PFSK-1 (cell line): ENCODE data around the gene RAPSN.

Experiments
- FOXP2 ChIP-seq: optimal IDR thresholded peaks from 2 replicates; pipeline ENCODE3; 2011; ENCODE audit warnings: borderline replicate concordance, control low read depth, inconsistent platforms; ENCODE audit not compliant: insufficient read depth; ENCODE audit errors: extremely low read length, extremely low read depth
- POLR2AphosphoS5 ChIP-seq: IDR thresholded peaks from 2 replicates; pipeline ENCODE4 v1.6.1; 2012; ENCODE audit warnings: low read depth, mild to moderate bottlenecking, control low read depth, low read length, moderate library complexity
- REST ChIP-seq, 2 experiments: IDR thresholded peaks; 2 replicates each; pipeline versions ENCODE4 v1.6.1 to v1.8.0; 2011 to 2012; ENCODE audit warnings: low read depth in 2 of 2, low read length in 2 of 2, control low read depth in 1 of 2, inconsistent platforms in 1 of 2, mild to moderate bottlenecking in 1 of 2, moderate library complexity in 1 of 2; ENCODE audit not compliant: insufficient read depth in 1 of 2
- SIN3A ChIP-seq: IDR thresholded peaks from 2 replicates; pipeline ENCODE4 v1.6.1; 2012; ENCODE audit warnings: mild to moderate bottlenecking, low read length, moderate library complexity, borderline replicate concordance; ENCODE audit not compliant: insufficient read depth
- TAF1 ChIP-seq: IDR thresholded peaks from 2 replicates; pipeline ENCODE4 v1.6.1; 2012; ENCODE audit warnings: low read length, control low read depth, borderline replicate concordance; ENCODE audit not compliant: insufficient read depth

The RAPSN gene

GRCh38 chr11:47489395-47489755, 40.4 kb upstream of the RAPSN start:
- TF ChIP-seq SIN3A (no peak), REST (IDR thresholded peaks at IDR 0.05; ENCODE audit: insufficient read depth in 1 of 2, low read depth in 2 of 2, low read length in 2 of 2) (no peak), POLR2AphosphoS5 (no peak), FOXP2 (no peak), TAF1 (no peak)

GRCh38 chr11:47488674-47489394, 39.9 kb upstream of the RAPSN start:
- TF ChIP-seq FOXP2 (no peak), SIN3A (no peak), REST (IDR thresholded peaks at IDR 0.05; ENCODE audit: insufficient read depth in 1 of 2, low read depth in 2 of 2, low read length in 2 of 2) (no peak), POLR2AphosphoS5 (no peak), TAF1 (no peak)

- TF ChIP-seq SIN3A (no peak), REST (IDR thresholded peaks at IDR 0.05; ENCODE audit: insufficient read depth in 1 of 2, low read depth in 2 of 2, low read length in 2 of 2) (no peak), FOXP2 (no peak), POLR2AphosphoS5 (no peak), TAF1 (no peak)
Measured at GRCh38 chr11:47488111-47488510, 39.2 kb upstream of the RAPSN start.

DNA sequence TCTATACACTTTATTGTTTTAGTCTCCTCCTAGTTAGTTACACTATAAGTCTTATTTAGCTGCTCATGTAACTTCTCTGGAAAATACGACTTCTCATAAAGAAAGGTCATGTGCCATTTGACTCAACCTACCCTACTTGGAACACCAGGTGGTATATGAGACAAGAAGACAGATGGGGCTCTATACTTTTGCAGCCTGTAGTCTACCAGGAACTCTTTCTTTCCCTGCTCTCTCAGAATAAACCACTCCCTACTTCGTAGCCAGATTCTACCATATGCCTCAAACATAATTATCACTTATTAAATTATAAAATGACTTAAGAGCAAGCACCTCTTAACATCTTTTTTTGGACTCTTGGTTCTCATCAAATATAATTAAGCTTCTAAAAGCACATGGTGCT, 38.5 kb upstream of the RAPSN start:
- TF ChIP-seq REST (IDR thresholded peaks at IDR 0.05; ENCODE audit: insufficient read depth in 1 of 2, low read depth in 2 of 2, low read length in 2 of 2) (no peak), POLR2AphosphoS5 (no peak), FOXP2 (no peak), SIN3A (no peak), TAF1 (no peak)

GRCh38 chr11:47485107-47485506, 36.2 kb upstream of the RAPSN start:
- TF ChIP-seq REST (IDR thresholded peaks at IDR 0.05; ENCODE audit: insufficient read depth in 1 of 2, low read depth in 2 of 2, low read length in 2 of 2) = no peak
- TF ChIP-seq POLR2AphosphoS5 = no peak
- no peak for TF ChIP-seq SIN3A
- no peak for TF ChIP-seq FOXP2
- no peak for TF ChIP-seq TAF1
